Ecto neural progenitor cell (in vitro differentiated cells): Measurements from ENCODE around the gene NLRC5.
"Not testable (repeated sequence)": the region's sequence is repeated elsewhere in the genome, so short reads cannot be mapped to it uniquely, and the experiment has no call there.

Experiments
- DNase-seq: peaks from one replicate; pipeline ENCODE4 v3.0.0-alpha.2; 2018; ENCODE audit warnings: low spot score

The NLRC5 gene

DNA sequence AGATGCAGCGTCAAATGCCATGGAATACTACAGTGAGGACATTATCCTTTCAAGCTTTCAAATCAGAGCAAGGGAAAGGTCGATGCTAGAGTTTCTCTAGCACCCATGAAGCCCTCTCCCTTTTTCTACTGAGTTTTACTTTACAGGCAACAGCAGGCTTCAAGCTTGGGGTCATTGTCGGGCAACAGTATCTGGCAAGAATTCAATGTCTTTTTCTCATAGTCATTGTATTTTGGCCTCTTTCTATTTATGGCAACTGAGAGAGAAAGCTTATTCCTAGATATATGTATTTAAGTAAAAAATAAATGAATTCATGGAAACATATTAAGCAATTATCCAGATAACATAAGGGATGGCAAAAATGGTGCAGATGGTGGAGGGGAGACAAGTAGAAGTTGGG lies 28.0 kb upstream of the NLRC5 start:
- no peak for DNase-seq

DNA sequence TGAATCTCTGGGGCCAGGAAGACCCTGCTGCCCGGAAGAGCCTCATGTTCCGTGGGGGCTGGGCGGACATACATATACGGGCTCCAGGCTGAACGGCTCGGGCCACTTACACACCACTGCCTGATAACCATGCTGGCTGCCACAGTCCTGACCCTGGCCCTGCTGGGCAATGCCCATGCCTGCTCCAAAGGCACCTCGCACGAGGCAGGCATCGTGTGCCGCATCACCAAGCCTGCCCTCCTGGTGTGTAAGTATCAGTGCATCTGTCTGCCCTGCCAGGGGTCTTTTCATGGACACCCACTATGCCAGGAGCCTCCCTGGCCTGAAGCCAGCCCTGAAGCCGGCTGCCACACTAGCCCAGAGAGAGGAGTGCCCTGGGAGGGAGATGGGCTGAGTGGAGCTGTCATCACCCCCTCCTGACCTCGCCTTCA lies 27.5 kb upstream of the NLRC5 start, which contains the start of gene CETP:
TSS of gene CETP (plus strand) at position 100 of the 431 bp plus-strand sequence. CDS start at position 130, 30 bp downstream.
- DNase-seq: no peak

DNA sequence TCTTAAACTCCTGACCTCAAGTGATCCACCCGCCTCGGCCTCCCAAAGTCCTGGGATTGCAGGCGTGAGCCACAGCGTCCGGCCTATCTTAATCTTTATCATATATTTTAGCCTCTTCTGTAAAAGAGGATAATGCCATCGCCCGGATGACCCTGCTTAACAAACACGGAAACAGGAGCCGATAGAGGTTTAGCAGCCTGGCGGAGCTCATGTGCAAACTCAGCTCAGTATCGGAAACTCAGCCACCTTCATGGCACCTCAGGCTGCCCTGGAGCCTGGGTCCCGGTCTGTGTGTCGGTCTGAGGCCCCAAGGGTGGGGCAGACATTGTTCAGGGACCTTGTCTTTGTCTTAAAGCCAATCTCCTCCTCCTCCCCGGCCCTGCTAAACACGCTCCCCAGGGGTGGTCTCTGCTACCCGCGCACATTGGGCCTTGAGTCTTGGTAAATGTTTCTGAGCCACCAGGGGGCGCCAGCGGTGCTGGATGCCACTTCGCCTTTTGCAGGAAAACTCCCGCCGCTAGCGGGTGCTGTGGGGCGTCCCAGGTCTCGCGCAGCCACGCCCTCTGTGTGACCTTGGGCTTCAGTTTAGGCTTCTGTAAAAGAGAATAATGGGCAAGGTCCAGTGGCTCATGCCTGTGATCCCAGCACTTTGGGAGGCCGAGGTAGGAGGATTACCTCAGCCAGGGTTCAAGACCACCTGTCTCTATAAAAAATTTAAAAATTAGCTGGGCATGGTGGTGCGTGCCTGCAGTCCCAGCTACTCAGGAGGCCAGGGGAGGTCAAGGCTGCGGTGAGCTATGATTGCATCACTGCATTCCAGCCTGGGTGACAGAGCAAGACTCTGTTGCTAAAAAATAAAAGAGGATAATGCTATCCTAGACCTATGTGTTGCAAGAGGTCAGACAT lies 24.9 kb upstream of the NLRC5 start:
- DNase-seq: peak; percentile 96

DNA sequence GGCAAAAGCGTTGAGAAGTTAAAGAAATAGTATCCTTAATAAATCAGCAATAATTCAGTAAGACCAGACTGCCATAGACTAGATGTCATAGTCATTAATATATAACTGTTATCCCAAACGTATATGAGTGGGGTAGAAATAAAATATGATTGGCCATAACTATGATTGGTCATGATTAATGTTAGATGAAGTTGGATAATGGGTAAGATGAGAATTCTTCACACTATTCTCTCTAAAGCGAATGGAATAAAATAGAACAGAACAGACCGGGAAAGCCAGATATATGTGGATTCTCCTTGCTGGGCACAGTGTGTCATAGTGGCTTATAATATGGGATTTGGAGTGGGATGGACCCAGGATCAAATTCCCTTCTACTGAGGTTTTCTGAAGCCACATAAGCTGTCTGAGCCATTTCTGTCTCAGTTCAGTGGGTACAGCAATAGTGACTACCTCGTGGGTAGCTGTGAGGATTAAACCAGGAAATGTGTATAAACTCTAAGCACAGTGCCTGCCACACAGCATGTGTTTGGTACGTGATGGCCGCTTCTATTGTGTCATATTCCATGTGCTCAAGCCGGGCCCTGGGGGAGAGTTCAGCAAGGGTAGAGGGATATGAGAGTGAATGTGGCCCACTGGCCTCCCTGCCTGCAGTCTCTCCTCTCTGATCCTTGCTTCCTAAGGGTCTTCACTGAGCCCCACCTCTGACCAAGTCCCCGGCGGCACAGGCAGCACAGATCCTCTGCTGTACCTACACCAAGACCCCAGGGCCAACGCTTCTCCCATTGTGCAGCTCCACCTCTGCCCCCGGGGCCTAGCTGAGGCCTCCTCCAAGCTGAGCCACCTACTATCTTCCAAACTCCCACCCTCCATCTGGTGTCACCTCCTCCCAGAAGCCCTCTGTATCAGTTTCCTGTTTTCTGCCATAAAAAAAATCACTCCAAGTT lies 23.9 kb upstream of the NLRC5 start:
- DNase-seq: no peak

DNA sequence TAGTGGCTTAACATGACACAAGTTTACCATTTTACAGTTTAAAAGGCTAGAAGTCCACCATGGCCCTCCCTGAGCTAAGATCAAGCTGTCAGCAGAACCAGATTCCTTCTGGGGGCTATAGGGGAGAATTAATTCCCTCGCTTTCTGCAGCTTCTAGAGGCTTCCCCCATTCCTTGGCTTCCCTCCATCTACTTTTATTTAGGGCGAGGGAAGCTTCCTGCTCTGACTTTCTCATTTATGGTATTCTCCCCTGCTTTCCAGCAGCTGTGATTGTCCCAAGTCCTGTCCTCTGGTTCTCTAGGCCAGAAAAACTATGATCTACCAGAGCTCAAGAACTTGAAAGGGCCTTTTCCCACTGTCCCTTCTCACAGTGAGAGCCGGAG lies 23.3 kb upstream of the NLRC5 start:
- DNase-seq: no peak

DNA sequence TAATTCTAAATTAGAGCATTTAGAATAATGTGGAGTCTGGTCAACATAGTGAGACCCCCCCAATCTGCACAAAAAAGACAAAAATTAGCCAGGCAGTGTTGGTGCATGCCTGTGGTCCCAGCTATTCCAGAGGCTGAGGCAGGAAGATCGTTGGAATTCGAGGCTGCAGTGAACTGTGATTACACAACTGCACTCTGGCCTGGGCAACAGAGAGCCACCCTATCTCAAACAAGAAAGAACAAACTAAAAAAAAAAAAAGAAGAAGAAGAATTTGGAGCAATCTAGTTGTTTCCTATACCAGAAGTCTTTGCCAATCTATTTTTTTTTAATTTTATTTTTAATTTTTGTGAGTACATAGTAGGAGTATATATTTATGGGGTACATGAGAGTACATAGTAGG lies 21.6 kb upstream of the NLRC5 start:
- DNase-seq: no peak

DNA sequence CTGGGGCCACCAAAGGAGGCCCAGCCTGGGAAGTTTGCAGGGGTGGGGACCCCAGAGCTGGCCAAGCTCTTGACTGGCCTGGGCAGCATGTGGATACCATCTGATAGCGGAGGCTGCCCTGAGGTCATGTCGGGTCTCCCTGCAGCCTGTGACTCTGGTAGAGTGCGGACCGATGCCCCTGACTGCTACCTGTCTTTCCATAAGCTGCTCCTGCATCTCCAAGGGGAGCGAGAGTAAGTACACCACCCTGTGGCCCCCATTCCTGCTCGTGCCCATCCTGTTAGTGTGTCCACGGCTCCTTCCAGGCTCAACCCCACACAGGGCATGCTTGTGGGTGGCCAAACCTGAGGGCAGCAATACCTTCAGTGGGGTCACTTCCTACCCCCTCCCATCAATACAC lies 19.6 kb upstream of the NLRC5 start:
- DNase-seq: no peak

DNA sequence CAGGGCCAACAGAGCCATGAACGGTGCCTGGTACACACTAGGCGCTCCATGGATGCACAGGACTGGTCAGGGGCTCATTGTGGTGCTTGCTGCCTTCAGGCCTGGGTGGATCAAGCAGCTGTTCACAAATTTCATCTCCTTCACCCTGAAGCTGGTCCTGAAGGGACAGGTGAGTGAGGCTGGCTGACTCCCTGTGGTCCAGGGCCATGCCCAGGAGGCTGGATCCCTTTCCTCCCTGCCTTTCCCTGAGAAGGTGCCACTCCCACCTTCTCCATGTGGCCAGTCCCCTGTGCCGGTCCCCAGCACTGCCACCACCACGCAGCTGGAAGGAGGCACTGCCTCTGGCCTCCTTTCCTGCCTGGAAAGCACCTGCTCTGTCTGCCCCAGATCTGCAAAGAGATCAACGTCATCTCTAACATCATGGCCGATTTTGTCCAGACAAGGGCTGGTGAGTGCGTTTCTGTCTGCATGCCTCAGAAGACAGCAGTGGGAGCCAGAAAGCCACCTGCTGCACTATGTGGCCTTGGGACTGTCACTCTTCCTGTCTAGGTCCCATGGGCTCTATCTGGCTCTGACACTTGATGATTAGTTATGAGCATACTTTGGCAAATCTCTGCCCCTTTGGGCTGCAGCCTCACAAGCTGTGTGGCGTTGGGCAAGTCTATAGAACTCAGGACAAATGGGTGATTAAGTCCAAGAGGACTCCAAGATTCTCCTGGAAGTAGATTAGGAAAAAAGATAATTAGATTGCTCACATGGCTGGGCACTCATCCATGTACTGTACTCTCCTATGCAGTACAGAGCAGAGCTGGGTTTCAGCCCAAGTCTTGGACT lies 18.2 kb upstream of the NLRC5 start:
- DNase-seq: no peak

DNA sequence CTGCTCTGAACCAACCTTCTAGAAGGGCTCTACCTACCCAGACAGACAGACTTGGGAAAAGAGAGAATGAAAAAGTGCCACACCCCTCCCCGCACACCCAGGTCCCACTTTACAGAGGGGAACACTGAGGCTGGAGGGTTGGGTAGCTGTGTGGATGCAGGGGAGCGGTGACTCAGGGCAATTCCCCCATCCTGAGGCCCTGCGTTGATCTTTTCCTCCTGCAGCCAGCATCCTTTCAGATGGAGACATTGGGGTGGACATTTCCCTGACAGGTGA lies 17.7 kb upstream of the NLRC5 start:
- no peak for DNase-seq

DNA sequence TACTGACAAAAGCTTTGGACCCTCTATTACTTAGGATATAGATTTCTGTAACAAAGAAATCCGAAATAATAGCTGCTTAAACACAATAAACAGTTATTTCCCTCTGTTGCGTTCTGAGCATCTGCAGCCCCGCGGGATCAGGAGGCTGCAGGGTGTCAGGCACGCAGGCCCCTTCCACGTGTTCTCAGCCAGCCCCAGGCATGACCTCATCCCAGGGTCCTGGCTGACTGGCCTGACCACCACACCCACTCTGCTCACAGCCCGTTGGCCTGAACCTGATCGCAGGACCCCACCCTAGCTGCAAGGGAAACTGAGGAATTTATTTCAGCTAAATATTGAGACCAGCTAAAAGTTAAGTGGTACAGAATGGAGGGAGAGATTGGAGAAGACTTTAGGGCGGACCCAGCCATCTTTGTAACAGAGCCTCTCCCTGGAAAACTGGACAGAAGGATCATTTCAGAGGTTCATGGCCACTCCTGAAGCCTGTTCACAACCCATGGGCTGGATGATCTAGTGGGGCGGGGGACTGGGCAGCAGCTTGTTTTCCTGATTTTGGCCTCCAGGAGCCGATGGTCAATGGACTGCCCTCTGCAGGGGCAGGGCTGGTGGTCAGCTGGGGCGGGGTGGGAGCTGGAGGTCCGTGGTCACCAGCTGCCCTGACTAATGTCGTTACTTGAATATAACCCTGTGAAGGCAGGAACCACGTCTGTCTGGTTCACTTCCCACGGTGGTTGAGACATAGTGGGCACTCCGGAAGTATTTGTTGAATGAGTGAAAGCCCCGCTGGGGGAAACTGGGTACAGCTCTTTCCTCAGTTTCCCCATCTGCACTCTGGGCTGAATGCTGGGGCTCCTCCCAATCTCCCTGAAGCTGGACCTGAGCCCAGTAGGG lies 16.7 kb upstream of the NLRC5 start:
- no peak for DNase-seq

DNA sequence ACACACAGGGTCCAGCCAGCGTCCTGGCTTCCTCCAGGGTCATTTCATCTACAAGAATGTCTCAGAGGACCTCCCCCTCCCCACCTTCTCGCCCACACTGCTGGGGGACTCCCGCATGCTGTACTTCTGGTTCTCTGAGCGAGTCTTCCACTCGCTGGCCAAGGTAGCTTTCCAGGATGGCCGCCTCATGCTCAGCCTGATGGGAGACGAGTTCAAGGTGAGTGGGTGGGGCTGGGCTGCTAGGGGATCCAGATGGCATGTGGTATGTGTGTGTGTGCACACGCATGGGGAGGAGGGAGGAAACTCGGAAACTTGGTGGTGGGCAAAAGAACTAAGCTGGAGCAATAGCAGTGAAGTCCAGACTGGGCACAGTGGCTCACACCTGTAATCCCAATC lies 16.1 kb upstream of the NLRC5 start:
- DNase-seq: no peak

DNA sequence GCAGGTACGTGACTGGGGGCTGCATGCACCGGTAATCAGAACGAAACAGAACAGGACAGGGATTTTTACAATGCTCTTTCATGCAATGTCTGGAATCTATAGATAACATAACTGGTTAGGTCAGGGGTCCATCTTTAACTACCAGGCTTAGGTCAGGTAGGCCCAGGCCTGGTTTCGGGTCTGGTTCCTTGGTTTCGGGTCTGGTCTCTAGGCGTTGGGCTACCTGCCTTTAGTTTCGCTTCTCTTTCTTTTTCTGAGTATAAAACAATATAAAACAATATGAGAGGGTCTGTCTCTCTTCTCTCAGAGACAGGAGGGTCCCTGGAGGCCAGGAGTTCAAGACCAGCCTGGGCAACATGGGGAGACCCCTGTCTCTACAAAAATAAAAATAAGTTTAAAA lies 15.5 kb upstream of the NLRC5 start:
- not testable (repeated sequence) for DNase-seq

DNA sequence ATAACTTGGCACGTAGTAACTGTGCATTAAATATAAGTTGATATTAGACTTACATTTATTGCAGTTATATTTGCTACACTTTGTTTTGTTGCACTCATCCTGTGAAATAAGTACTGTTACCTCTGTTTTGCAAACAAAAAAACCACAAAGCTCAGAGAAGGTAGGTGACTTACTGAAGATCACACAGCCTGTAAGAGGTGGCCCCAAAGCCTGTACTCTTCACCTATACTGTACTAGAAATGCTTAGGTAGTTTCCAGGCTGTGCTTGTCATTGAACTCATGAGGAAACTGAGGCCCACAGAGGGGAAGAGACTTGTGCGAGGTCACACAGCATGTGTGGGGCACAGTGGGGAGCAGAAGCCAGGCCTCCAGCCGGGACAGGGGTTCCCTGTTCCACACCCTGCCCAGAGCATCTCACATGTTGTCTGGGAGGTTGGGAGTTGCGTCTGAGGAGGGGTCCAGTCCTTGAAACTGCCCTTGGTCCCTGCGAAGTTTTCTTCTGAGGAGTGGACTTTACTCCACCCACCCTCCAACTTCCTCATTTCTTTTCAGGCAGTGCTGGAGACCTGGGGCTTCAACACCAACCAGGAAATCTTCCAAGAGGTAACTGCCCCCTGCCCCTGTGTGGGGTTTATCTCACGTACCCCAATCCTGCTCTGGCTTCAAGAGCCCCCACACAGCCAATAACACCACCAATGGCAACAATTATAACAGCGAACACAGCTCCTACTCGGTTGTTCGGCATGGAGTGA lies 14.6 kb upstream of the NLRC5 start:
- DNase-seq: no peak

DNA sequence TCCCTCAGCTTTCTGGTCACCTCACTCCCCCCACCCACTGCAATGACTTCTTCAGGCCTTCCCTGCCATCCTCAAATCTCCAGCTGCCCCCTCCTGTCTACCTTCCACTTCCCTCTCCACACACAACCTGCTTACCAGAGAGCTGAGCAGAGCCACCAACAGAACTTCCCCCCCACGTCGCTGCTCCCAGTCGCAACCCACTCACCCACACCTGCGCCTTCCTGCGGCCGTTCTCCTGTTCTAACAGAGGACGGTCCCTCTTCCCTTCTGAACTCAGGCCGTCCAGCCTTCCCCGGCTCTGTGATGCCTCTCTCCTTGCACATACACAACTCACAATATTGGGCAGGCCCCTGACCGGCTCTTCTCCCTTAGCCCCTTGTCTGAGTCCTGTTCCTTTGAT lies 13.6 kb upstream of the NLRC5 start:
- no peak for DNase-seq

DNA sequence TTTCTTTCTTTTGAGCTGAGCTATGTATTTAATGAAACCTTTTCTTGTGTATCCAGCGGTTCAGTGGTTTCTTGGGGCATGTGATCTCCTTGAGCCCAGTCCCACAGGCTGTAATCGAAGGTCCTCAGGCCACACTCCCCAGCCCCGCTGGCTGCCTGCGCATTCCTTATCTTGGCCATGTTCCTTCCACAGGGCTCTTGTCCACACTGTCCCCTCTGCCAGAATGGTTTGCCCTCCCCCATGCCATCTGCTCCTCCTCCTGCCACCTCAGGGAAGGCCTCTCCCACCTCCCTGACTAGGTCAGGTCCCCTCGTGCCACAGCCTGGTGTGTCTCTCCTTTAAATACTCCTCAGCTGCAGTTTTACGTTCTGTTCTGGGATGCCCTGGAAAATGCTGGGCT lies 12.1 kb upstream of the NLRC5 start:
- no peak for DNase-seq

DNA sequence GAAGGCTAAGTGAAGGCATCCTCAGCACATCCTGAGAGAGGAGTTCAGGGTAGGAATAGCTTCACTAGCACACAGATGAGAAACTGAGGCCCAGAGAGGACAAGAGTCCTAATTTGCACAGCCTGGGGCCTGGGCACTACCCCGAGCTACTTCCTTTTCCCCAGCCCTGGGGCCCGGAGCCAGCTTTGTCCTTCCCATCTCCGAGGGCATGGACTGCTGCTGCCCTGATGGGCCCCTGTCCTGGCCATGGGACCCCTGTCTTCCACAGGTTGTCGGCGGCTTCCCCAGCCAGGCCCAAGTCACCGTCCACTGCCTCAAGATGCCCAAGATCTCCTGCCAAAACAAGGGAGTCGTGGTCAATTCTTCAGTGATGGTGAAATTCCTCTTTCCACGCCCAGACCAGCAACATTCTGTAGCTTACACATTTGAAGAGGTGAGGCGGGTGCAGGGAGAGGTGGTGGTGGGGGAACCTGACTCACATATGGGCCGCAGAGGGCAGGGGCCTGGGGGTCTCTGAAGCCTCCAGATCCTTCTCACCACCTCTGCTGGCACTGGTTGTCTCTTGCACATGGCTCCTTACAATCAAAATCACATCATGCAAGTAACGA lies 11.4 kb upstream of the NLRC5 start:
- no peak for DNase-seq

DNA sequence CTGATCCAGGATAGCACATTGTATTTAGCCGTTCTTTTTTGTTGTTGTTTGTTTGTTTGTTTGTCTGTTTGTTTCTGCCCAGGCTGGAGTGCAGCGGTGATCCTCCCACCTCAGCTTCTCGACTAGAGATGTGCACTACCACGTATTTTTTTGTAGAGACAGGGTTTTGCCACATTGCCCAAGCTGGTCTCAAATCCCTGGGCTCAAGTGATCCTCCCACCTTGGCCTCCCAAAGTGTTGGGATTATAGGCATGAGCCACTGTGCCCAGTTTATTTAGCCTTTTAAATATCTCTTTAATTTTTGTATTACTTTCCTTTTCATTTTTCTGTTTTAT lies 9.2 kb upstream of the NLRC5 start:
- DNase-seq: no peak

DNA sequence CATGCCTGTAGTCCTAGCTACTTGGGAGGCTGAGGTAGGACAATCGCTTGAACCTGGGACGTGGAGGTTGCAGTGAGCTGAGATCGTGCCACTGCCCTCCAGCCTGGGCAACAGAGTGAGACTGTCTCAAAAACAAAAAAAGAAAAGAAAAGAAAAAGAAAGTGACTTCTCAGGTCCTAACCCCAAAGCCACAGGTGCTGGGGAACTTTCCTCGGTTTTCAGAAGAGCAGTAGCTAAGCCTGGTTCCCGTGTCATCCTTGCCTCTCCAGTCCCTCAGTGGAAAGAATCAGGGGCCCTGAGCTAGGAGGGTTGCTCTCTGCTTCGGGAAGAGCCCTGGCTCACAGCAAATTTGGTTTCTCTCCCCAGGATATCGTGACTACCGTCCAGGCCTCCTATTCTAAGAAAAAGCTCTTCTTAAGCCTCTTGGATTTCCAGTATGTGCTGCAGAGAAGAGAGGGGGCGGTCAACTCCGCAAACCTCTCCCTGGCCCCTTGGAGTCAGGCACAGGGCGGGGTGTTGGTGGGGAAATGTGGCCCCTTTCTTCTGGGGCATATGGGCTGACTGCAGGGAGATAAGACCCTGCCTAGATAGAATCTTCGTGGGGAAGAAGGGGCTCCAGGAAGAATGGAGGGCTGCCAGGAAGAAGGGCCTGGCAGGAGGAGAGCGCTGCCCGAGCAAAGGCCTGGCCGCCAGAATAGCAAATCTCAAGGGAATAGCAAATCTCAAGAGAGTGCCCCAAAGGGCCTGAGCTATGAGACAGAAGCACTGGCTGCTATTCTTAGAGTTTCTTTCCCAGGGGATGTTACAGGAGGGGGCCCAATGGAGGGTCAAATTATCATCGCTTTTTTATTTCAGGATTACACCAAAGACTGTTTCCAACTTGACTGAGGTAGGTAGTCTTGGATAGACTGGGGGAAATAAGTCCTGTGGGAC lies 8.3 kb upstream of the NLRC5 start:
- DNase-seq: no peak

DNA sequence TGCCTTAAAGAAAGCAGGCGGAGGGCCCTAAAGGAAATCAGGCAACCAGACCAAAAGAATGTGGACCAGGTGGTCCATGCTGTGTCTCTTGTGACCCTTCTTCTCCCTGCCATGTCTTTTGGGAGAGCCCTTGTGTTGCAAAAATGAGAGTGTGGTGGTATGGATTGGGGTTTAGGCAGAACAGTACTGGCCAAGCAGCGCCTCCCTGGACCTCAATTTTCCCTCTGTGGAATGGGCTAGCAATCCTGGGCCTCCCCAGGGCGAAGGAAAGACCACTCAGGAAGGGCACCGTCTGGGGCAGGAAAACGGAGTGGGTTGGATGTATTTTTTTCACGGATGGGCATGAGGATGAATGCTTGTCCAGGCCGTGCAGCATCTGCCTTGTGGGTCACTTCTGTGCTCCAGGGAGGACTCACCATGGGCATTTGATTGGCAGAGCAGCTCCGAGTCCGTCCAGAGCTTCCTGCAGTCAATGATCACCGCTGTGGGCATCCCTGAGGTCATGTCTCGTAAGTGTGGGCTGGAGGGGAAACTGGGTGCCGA lies 7.6 kb upstream of the NLRC5 start:
- no peak for DNase-seq
